ENCODE results near the gene CCDC40. TPM values are rescaled to one million over a fixed set of nuclear protein-coding genes. Genes with fewer than 3 reads are reported as not detected.
A peak's percentile ranks its signal among the peaks of the same experiment; 100 is the strongest.

The CCDC40 gene
- 5.7 TPM for polyA plus RNA-seq
- long read RNA-seq, donor 1: 0 reads
- long read RNA-seq, donor 2, partial matches to known transcripts: 0 of 2 reads
- long read RNA-seq, donor 2, other reads (novel, unspliced or antisense): 0 of 2 reads
- long read RNA-seq, donor 3: 0 reads
- long read RNA-seq, donor 4: 0 reads
- long read RNA-seq, donor 5: 0 reads
- long read RNA-seq, donor 6, partial matches to known transcripts: 0 of 1 reads
- long read RNA-seq, donor 6, other reads (novel, unspliced or antisense): 0 of 1 reads
- long read RNA-seq, donor 7: 0 reads
- long read RNA-seq, donor 8, partial matches to known transcripts: 0 of 2 reads
- long read RNA-seq, donor 8, other reads (novel, unspliced or antisense): 0 of 2 reads
- long read RNA-seq, donor 9: 0 reads
- long read RNA-seq, donor 10, partial matches to known transcripts: 0 of 1 reads
- long read RNA-seq, donor 10, other reads (novel, unspliced or antisense): 0 of 1 reads
- long read RNA-seq, donor 11: 0 reads

- no CpG with 5 or more reads among the region's 89 CpGs for whole genome bisulfite sequencing (ENCODE audit: insufficient coverage, low lambda C conversion rate)
- Histone ChIP-seq H3K36me3 (ENCODE audit: control insufficient read depth, insufficient read depth, low read length) (no peaks in the 10 kb centered on the region), H3K9me3 (ENCODE audit: control insufficient read depth, low read depth, low read length) (peaks cover 2% of the 10 kb centered on the region), H3K27ac (ENCODE audit: low read length) (peak within 1 kb of the TSS; percentile 97), H3K27me3 (ENCODE audit: control insufficient read depth, insufficient read depth, low read length) (no peaks in the 10 kb centered on the region), H3K4me3 (ENCODE audit: low read length) (peak within 1 kb of the TSS; percentile 89), H3K4me1 (ENCODE audit: control insufficient read depth, insufficient read depth, low read length) (peaks cover 20% of the 10 kb centered on the region)
- peak; percentile 76 to 90 for DNase-seq
These were observed at the start of gene CCDC40 for GRCh38 chr17:80035937-80036714. Gene CCDC40, plus strand, starts transcription at chr17:80036642. Its CDS starts 21 bp downstream, at chr17:80036663.

- no peaks in the 10 kb centered on the region for H3K27me3 ChIP-seq (ENCODE audit: control insufficient read depth, insufficient read depth, low read length)
- H3K9me3 ChIP-seq (ENCODE audit: control insufficient read depth, low read depth, low read length): peaks cover 2% of the 10 kb centered on the region
- no peaks in the 10 kb centered on the region for H3K36me3 ChIP-seq (ENCODE audit: control insufficient read depth, insufficient read depth, low read length)
- no peak overlapping the region for H3K4me3 ChIP-seq (ENCODE audit: low read length)
- no peak for DNase-seq
- WGBS (ENCODE audit: insufficient coverage, low lambda C conversion rate): no CpG with 5 or more reads among the region's 18 CpGs
- H3K4me1 ChIP-seq (ENCODE audit: control insufficient read depth, insufficient read depth, low read length): peaks cover 78% of the 10 kb centered on the region
- peak overlapping the region; percentile 85 for H3K27ac ChIP-seq (ENCODE audit: low read length)
These were observed 49.1 kb upstream of the CCDC40 start for GRCh38 chr17:79987187-79987934.

- H3K36me3 ChIP-seq (ENCODE audit: control insufficient read depth, insufficient read depth, low read length): no peaks in the 10 kb centered on the region
- DNase-seq: no peak
- H3K27me3 ChIP-seq (ENCODE audit: control insufficient read depth, insufficient read depth, low read length): no peaks in the 10 kb centered on the region
- 93% methylated on average over 2 of the region's 7 CpGs for whole genome bisulfite sequencing (ENCODE audit: insufficient coverage, low lambda C conversion rate)
- H3K9me3 ChIP-seq (ENCODE audit: control insufficient read depth, low read depth, low read length): peaks cover 2% of the 10 kb centered on the region
- no peak overlapping the region for H3K4me3 ChIP-seq (ENCODE audit: low read length)
- H3K4me1 ChIP-seq (ENCODE audit: control insufficient read depth, insufficient read depth, low read length): peaks cover 83% of the 10 kb centered on the region
- H3K27ac ChIP-seq (ENCODE audit: low read length): peak overlapping the region; percentile 85
These were observed 48.6 kb upstream of the CCDC40 start for GRCh38 chr17:79987935-79988184.

- Histone ChIP-seq H3K4me3 (ENCODE audit: low read length) (no peak overlapping the region), H3K4me1 (ENCODE audit: control insufficient read depth, insufficient read depth, low read length) (peaks cover 85% of the 10 kb centered on the region), H3K36me3 (ENCODE audit: control insufficient read depth, insufficient read depth, low read length) (no peaks in the 10 kb centered on the region), H3K27me3 (ENCODE audit: control insufficient read depth, insufficient read depth, low read length) (no peaks in the 10 kb centered on the region), H3K9me3 (ENCODE audit: control insufficient read depth, low read depth, low read length) (peaks cover 2% of the 10 kb centered on the region), H3K27ac (ENCODE audit: low read length) (peak overlapping the region; percentile 85)
- DNase-seq: peak; percentile 74 to 88
- no CpG with 5 or more reads among the region's 28 CpGs for WGBS (ENCODE audit: insufficient coverage, low lambda C conversion rate)
These were observed 48.1 kb upstream of the CCDC40 start for GRCh38 chr17:79988185-79988971.

- Histone ChIP-seq H3K4me3 (ENCODE audit: low read length) (no peak overlapping the region), H3K36me3 (ENCODE audit: control insufficient read depth, insufficient read depth, low read length) (no peaks in the 10 kb centered on the region), H3K4me1 (ENCODE audit: control insufficient read depth, insufficient read depth, low read length) (peaks cover 93% of the 10 kb centered on the region), H3K27me3 (ENCODE audit: control insufficient read depth, insufficient read depth, low read length) (no peaks in the 10 kb centered on the region), H3K27ac (ENCODE audit: low read length) (peak overlapping the region; percentile 85), H3K9me3 (ENCODE audit: control insufficient read depth, low read depth, low read length) (peaks cover 2% of the 10 kb centered on the region)
- DNase-seq: no peak
- no CpG with 5 or more reads among the region's 20 CpGs for whole genome bisulfite sequencing (ENCODE audit: insufficient coverage, low lambda C conversion rate)
These were observed 47.2 kb upstream of the CCDC40 start for GRCh38 chr17:79989106-79989835.

- Histone ChIP-seq H3K9me3 (ENCODE audit: control insufficient read depth, low read depth, low read length) (peaks cover 2% of the 10 kb centered on the region), H3K36me3 (ENCODE audit: control insufficient read depth, insufficient read depth, low read length) (no peaks in the 10 kb centered on the region), H3K27ac (ENCODE audit: low read length) (peak overlapping the region; percentile 85), H3K4me3 (ENCODE audit: low read length) (no peak overlapping the region), H3K27me3 (ENCODE audit: control insufficient read depth, insufficient read depth, low read length) (no peaks in the 10 kb centered on the region), H3K4me1 (ENCODE audit: control insufficient read depth, insufficient read depth, low read length) (peaks cover 96% of the 10 kb centered on the region)
- peak; percentile 77 to 85 for DNase-seq
- no CpG with 5 or more reads among the region's 21 CpGs for WGBS (ENCODE audit: insufficient coverage, low lambda C conversion rate)
These were observed 46.3 kb upstream of the CCDC40 start for GRCh38 chr17:79990051-79990592.

GRCh38 chr17:79990704-79991103 lies 45.7 kb upstream of the CCDC40 start:
- no peak overlapping the region for H3K4me3 ChIP-seq (ENCODE audit: low read length)
- no peaks in the 10 kb centered on the region for H3K27me3 ChIP-seq (ENCODE audit: control insufficient read depth, insufficient read depth, low read length)
- H3K9me3 ChIP-seq (ENCODE audit: control insufficient read depth, low read depth, low read length): peaks cover 2% of the 10 kb centered on the region
- DNase-seq: no peak
- H3K27ac ChIP-seq (ENCODE audit: low read length): peak overlapping the region; percentile 85
- peaks cover 91% of the 10 kb centered on the region for H3K4me1 ChIP-seq (ENCODE audit: control insufficient read depth, insufficient read depth, low read length)
- no CpG with 5 or more reads among the region's 17 CpGs for WGBS (ENCODE audit: insufficient coverage, low lambda C conversion rate)
- no peaks in the 10 kb centered on the region for H3K36me3 ChIP-seq (ENCODE audit: control insufficient read depth, insufficient read depth, low read length)

GRCh38 chr17:79991140-79991923 lies 45.1 kb upstream of the CCDC40 start:
- H3K36me3 ChIP-seq (ENCODE audit: control insufficient read depth, insufficient read depth, low read length): no peaks in the 10 kb centered on the region
- DNase-seq: peak; percentile 89 to 91
- peak overlapping the region; percentile 60 for H3K4me3 ChIP-seq (ENCODE audit: low read length)
- no peaks in the 10 kb centered on the region for H3K27me3 ChIP-seq (ENCODE audit: control insufficient read depth, insufficient read depth, low read length)
- peak overlapping the region; percentile 99 for H3K27ac ChIP-seq (ENCODE audit: low read length)
- no CpG with 5 or more reads among the region's 30 CpGs for WGBS (ENCODE audit: insufficient coverage, low lambda C conversion rate)
- peaks cover 85% of the 10 kb centered on the region for H3K4me1 ChIP-seq (ENCODE audit: control insufficient read depth, insufficient read depth, low read length)
- H3K9me3 ChIP-seq (ENCODE audit: control insufficient read depth, low read depth, low read length): peaks cover 2% of the 10 kb centered on the region

All from large intestine (tissue), 12 donors.